ENCODE measurements around the gene PPAN. TPM values are rescaled to one million over a fixed set of nuclear protein-coding genes. Genes with fewer than 3 reads are reported as not detected.

Gene PPAN
- polyA plus RNA-seq, 3 donors, result 7.2 to 26.2 (median 7.6) TPM

GRCh38 chr19:10142701-10143375, 36.7 kb downstream of the PPAN start:
- no peaks in the 10 kb centered on the region for H4K20me1 ChIP-seq (ENCODE audit: insufficient read depth, low read length)
- H3K27ac ChIP-seq (ENCODE audit: low read depth in 1 of 2, low read length in 2 of 2), result peak overlapping the region in 1 of 2 donors; percentile 28
- H3K79me2 ChIP-seq (ENCODE audit: insufficient read depth, low read length), result peaks cover 9% of the 10 kb centered on the region
- H3K4me1 Mint-ChIP-seq, result no peaks in the 10 kb centered on the region
- no peak overlapping the region for H3K4me2 ChIP-seq (replicated peaks; ENCODE audit: extremely low read depth, low read length, poor library complexity, severe bottlenecking)
- H3K9me3 ChIP-seq (replicated peaks in 1 of 2; ENCODE audit: control insufficient read depth in 1 of 2, insufficient read depth in 1 of 2, low read length in 2 of 2), result no peaks in the 10 kb centered on the region
- no peak overlapping the region for H3K4me3 Mint-ChIP-seq
- intact Hi-C loops (cut with micrococcal nuclease), result no loop called here
- H3K27ac Mint-ChIP-seq, result no peak overlapping the region
- no peak overlapping the region for H3K4me3 ChIP-seq (replicated peaks in 1 of 3; ENCODE audit: low read depth in 2 of 3, low read length in 3 of 3)
- no peak for DNase-seq
- H3K4me1 ChIP-seq (ENCODE audit: control insufficient read depth in 1 of 2, insufficient read depth in 2 of 2, low read length in 2 of 2), result no peaks in the 10 kb centered on the region
- H3K36me3 Mint-ChIP-seq, result peaks cover 82 to 100% of the 10 kb centered on the region in 2 donors
- no peak for TF ChIP-seq CTCF (IDR thresholded peaks at IDR 0.05)
- H3K9me3 Mint-ChIP-seq, result no peaks in the 10 kb centered on the region
- H3K27me3 ChIP-seq (ENCODE audit: control insufficient read depth in 2 of 2, insufficient read depth in 2 of 2, low read length in 2 of 2), result no peaks in the 10 kb centered on the region
- WGBS (ENCODE audit: insufficient coverage), result 94% methylated on average over 8 of the region's 15 CpGs
- H3K27me3 Mint-ChIP-seq (ENCODE audit: low read depth in 3 of 3), result no peaks in the 10 kb centered on the region
- peaks cover 89 to 92% of the 10 kb centered on the region in 2 donors for H3K36me3 ChIP-seq (replicated peaks in 1 of 2; ENCODE audit: control insufficient read depth in 1 of 2, insufficient read depth in 2 of 2, low read length in 2 of 2)
- H3K9ac ChIP-seq (ENCODE audit: insufficient read depth, low read length, poor library complexity, severe bottlenecking), result no peak overlapping the region
- H2AFZ ChIP-seq (ENCODE audit: insufficient read depth, low read depth, low read length, poor library complexity, severe bottlenecking), result no peak overlapping the region

- no peak overlapping the region for H3K4me3 Mint-ChIP-seq
- H3K4me1 ChIP-seq (ENCODE audit: control insufficient read depth in 1 of 2, insufficient read depth in 2 of 2, low read length in 2 of 2), result no peaks in the 10 kb centered on the region
- DNase-seq, result no peak
Observed at GRCh38 chr19:10143681-10144080, 37.5 kb downstream of the PPAN start.

More at GRCh38 chr19:10143681-10144080, 37.5 kb downstream of the PPAN start:
- H3K4me1 Mint-ChIP-seq, result no peaks in the 10 kb centered on the region
- no peak overlapping the region for H3K4me3 ChIP-seq (replicated peaks in 1 of 3; ENCODE audit: low read depth in 2 of 3, low read length in 3 of 3)
- no peaks in the 10 kb centered on the region for H3K27me3 ChIP-seq (ENCODE audit: control insufficient read depth in 2 of 2, insufficient read depth in 2 of 2, low read length in 2 of 2)
- peaks cover 9% of the 10 kb centered on the region for H3K79me2 ChIP-seq (ENCODE audit: insufficient read depth, low read length)
- H3K27ac Mint-ChIP-seq, result peak overlapping the region in 4 of 7 donors; percentile 30 to 61 (median 46)
- H3K9me3 Mint-ChIP-seq, result no peaks in the 10 kb centered on the region
- H3K27ac ChIP-seq (ENCODE audit: low read depth in 1 of 2, low read length in 2 of 2), result no peak overlapping the region
- H3K36me3 Mint-ChIP-seq, result peaks cover 77 to 100% of the 10 kb centered on the region in 2 donors
- no peak overlapping the region for H3K4me2 ChIP-seq (replicated peaks; ENCODE audit: extremely low read depth, low read length, poor library complexity, severe bottlenecking)
- no peak overlapping the region for H2AFZ ChIP-seq (ENCODE audit: insufficient read depth, low read depth, low read length, poor library complexity, severe bottlenecking)
- no peaks in the 10 kb centered on the region for H3K9me3 ChIP-seq (replicated peaks in 1 of 2; ENCODE audit: control insufficient read depth in 1 of 2, insufficient read depth in 1 of 2, low read length in 2 of 2)
- TF ChIP-seq CTCF (IDR thresholded peaks at IDR 0.05), result no peak
- no peaks in the 10 kb centered on the region for H3K27me3 Mint-ChIP-seq (ENCODE audit: low read depth in 3 of 3)
- H3K36me3 ChIP-seq (replicated peaks in 1 of 2; ENCODE audit: control insufficient read depth in 1 of 2, insufficient read depth in 2 of 2, low read length in 2 of 2), result peaks cover 85 to 90% of the 10 kb centered on the region in 2 donors
- no peaks in the 10 kb centered on the region for H4K20me1 ChIP-seq (ENCODE audit: insufficient read depth, low read length)
- 98% methylated on average over 11 of the region's 11 CpGs for WGBS (ENCODE audit: insufficient coverage)
- no peak overlapping the region for H3K9ac ChIP-seq (ENCODE audit: insufficient read depth, low read length, poor library complexity, severe bottlenecking)
- intact Hi-C loops (cut with micrococcal nuclease), result no loop called here
